HepG2 (cell line): ENCODE data around the gene CEP78. TPM values are rescaled to one million over a fixed set of nuclear protein-coding genes. Genes with fewer than 3 reads are reported as not detected.

ENCODE experiments used
- ATAC-seq: fragments of 200-7000 bp; cut with Tn5 transposase; 3 replicates; pipeline ENCODE4 v1.9.1; 2020; ENCODE audit warnings: mild to moderate bottlenecking, moderate library complexity
- BruUV-seq: library from RNA; stranded (reverse); fragments of 400-500 nt; replicated peaks from 2 replicates; lab custom pipeline; 2021; lab: Mats Ljungman, UMichigan
- CTCF ChIA-PET: fragments of 300-600 bp; formaldehyde crosslinking; extraction: SDS; loops from one replicate; lab custom pipeline; 2021; ENCODE audit warnings: low total read pairs, inconsistent platforms, low intra/inter-chr PET ratio; lab: Yijun Ruan, JAX
- POLR2A ChIA-PET: fragments of 350-600 bp; sonication (Branson Sonifier 250); formaldehyde crosslinking; loops from one replicate; lab custom pipeline; 2020; ENCODE audit warnings: antibody characterized with exemption, inconsistent platforms; lab: Yijun Ruan, JAX
- DNase-seq: peaks from one replicate; pipeline ENCODE4 v3.0.0-alpha.2; 2015; ENCODE audit warnings: low spot score
- FAIRE-seq: peaks from 3 replicates; lab custom pipeline; 2011; peaks lifted over from hg19 to GRCh38; lab: Jason Lieb, UNC
- H2AFZ ChIP-seq: one replicate; pipeline ENCODE4 v1.6.1; 2011; ENCODE audit warnings: low read length, inconsistent platforms
- H3K27ac ChIP-seq: fragments of 300-600 bp; 3 replicates; pipeline ENCODE4 v1.8.0; 2011; ENCODE audit warnings: mixed run types, mild to moderate bottlenecking, mixed read lengths, low read length, inconsistent platforms; ENCODE audit not compliant: insufficient read depth; ENCODE audit errors: extremely low read length
- H3K27me3 ChIP-seq, 2 experiments: fragments of 200-600 bp in 1 of 2; 2 replicates in 1 of 2; 3 replicates in 1 of 2; pipeline versions ENCODE4 v1.6.0 to v1.8.0; 2011; ENCODE audit warnings: low read length in 2 of 2, mild to moderate bottlenecking in 2 of 2, moderate library complexity in 2 of 2, inconsistent platforms in 1 of 2; ENCODE audit not compliant: insufficient read depth in 2 of 2, control insufficient read depth in 1 of 2
- H3K36me3 ChIP-seq, 2 experiments: fragments of 200-600 bp in 1 of 2; replicated peaks in 1 of 2; 2 replicates in 1 of 2; 3 replicates in 1 of 2; pipeline versions ENCODE4 v1.5.1 to v1.8.0; 2011; ENCODE audit warnings: low read length in 2 of 2, inconsistent platforms in 1 of 2; ENCODE audit not compliant: insufficient read depth in 2 of 2, control insufficient read depth in 1 of 2
- H3K4me1 ChIP-seq: 2 replicates; pipeline ENCODE4 v1.5.1; 2012; ENCODE audit warnings: low read length, inconsistent platforms; ENCODE audit not compliant: insufficient read depth
- H3K4me2 ChIP-seq: 2 replicates; pipeline ENCODE4 v1.6.0; 2011; ENCODE audit warnings: low read depth, low read length, inconsistent platforms
- H3K4me3 ChIP-seq, 3 experiments: fragments of 200-600 bp in 1 of 3; sonication (generic), shearing (Covaris generic) in 1 of 3; replicated peaks in 1 of 3; 2 replicates each; pipeline ENCODE4 v1.5.1; 2011 to 2016; ENCODE audit warnings: low read length in 3 of 3, inconsistent platforms in 2 of 3, low read depth in 2 of 3, mild to moderate bottlenecking in 2 of 3, control low read depth in 1 of 3, mixed read lengths in 1 of 3; ENCODE audit not compliant: insufficient read depth in 1 of 3
- H3K79me2 ChIP-seq: one replicate; pipeline ENCODE4 v1.6.1; 2011; ENCODE audit warnings: low read length, inconsistent platforms; ENCODE audit not compliant: insufficient read depth
- H3K9ac ChIP-seq: 2 replicates; pipeline ENCODE4 v1.6.0; 2011; ENCODE audit warnings: mild to moderate bottlenecking, low read depth, low read length, inconsistent platforms; ENCODE audit not compliant: insufficient read depth
- H3K9me3 ChIP-seq: 2 replicates; pipeline ENCODE4 v1.5.1; 2012; ENCODE audit warnings: mild to moderate bottlenecking, low read length
- H4K20me1 ChIP-seq: 2 replicates; pipeline ENCODE4 v1.6.0; 2011; ENCODE audit warnings: inconsistent platforms, mild to moderate bottlenecking, low read length, moderate library complexity; ENCODE audit not compliant: insufficient read depth
- CEBPB ChIP-seq: IDR thresholded peaks from 2 replicates; pipeline ENCODE4 v1.6.1; 2011; ENCODE audit warnings: low read depth, low read length, improper control_type of control experiment, borderline replicate concordance
- CEBPG ChIP-seq: IDR thresholded peaks from 2 replicates; pipeline ENCODE4 v1.6.1; 2016
- GZF1 ChIP-seq: sonication (generic); formaldehyde crosslinking; IDR thresholded peaks from 2 replicates; pipeline ENCODE4 v1.5.1; 2020; ENCODE audit warnings: mild to moderate bottlenecking, missing genetic modification reagents
- RBFOX2 ChIP-seq: fragments of 200-400 bp; formaldehyde crosslinking; IDR thresholded peaks from 2 replicates; pipeline ENCODE4 v1.6.1; 2017; ENCODE audit warnings: low read depth, mild to moderate bottlenecking, low read length
- SSRP1 ChIP-seq: IDR thresholded peaks from 2 replicates; pipeline ENCODE4 v1.6.1; 2016; ENCODE audit warnings: control low read depth
- ZNF749 ChIP-seq: sonication (generic); formaldehyde crosslinking; IDR thresholded peaks from 2 replicates; pipeline ENCODE4 v1.8.0; 2022; ENCODE audit warnings: mild to moderate bottlenecking, missing genetic modification reagents, moderate library complexity, borderline replicate concordance
- WGBS: methylation state at CpG from one replicate; pipeline ENCODE4 v1.1.6; 2017; ENCODE audit warnings: low lambda C conversion rate; 5-methylcytosine and 5-hydroxymethylcytosine counted together
- in situ Hi-C: cut with HindIII; loops from 2 replicates; pipeline ENCODE4 v1.10.0; 2017; ENCODE audit warnings: low pct_unique_long_range_greater_than_20kb; ENCODE audit not compliant: extremely low pct_ligation_motif_present
- intact Hi-C: fragments of 100-400 bp; cut with micrococcal nuclease; formaldehyde crosslinking; loops from one replicate; pipeline ENCODE4 v1.10.0; 2022; ENCODE audit not compliant: unreplicated experiment
- polyA plus RNA-seq, 8 experiments: library from polyadenylated mRNA; depleted of rRNA in 3 of 8; stranded (reverse) in 7 of 8; unstranded in 1 of 8; fragments of >200 nt; fragmentation: Illumina TruSeq in 4 of 8; extraction: Trizol in 4 of 8; gene quantifications; 2 replicates each; pipeline versions ENCODE4 v1.2.1 to v1.2.3, GENCODE V29; 2011 to 2016; ENCODE audit warnings: low read depth in 4 of 8, missing spikeins in 1 of 8, mixed read lengths in 1 of 8; ENCODE audit not compliant: insufficient read depth in 1 of 8
- total RNA-seq, 5 experiments: library from RNA; depleted of rRNA; stranded (reverse); fragments of >200 nt; fragmentation: Illumina TruSeq; extraction: Trizol; gene quantifications; 2 replicates each; pipeline ENCODE4 v1.2.3, GENCODE V29; 2016; ENCODE audit warnings: low read depth in 1 of 5
- TF ChIP-seq, protein P1 (sequence below): sonication (generic); formaldehyde crosslinking; IDR thresholded peaks from 2 replicates; pipeline ENCODE4 v1.8.1; 2022; ENCODE audit warnings: low read depth, mild to moderate bottlenecking, missing genetic modification reagents
- TF ChIP-seq, protein P2 (sequence below): sonication (generic); formaldehyde crosslinking; IDR thresholded peaks from 2 replicates; pipeline ENCODE4 v1.5.0; 2020; ENCODE audit warnings: mild to moderate bottlenecking, missing genetic modification reagents

CEP78 gene
- total and polyA plus RNA-seq, 2 of the 13 experiments (the other 11 are each of a cell fraction or from before 2014, with no cell fraction given), result 5.1 to 30.8 TPM

DNA sequence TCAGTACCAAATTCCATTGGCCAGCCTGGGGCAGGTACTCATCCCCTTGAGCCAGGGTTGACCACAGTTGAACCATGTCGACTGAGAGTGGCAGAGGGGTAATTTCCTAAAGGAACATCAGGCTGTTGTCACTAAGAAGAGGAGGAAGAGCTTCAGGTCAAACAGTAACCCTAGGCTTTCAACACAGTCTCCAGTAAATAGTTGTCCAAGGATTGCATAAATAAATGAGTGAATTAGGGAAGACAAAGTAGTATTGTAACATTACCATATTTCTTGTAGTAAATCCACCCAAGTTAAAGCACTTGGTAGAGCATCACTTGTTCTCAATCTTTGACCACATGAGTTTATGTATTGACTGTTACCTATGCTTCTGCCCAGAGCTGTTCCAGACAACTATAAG is 68.5 kb downstream of the CEP78 start:
- H3K9me3 ChIP-seq, result no peaks in the 10 kb centered on the region
- ChIA-PET CTCF (no interaction called here), POLR2A (interaction anchor here (0.9 to 2.1 kb wide), 5 partner anchors 8 to 18 kb away, joined by 3 to 16 read pairs (median 3); partner anchors contain the start of gene PSAT1)
- H3K9ac ChIP-seq, result no peak overlapping the region
- 62% methylated on average over 1 of the region's 1 CpG for WGBS
- peak; percentile 39 for ATAC-seq
- peak; percentile 25 for DNase-seq
- H3K79me2 ChIP-seq, result peaks cover 33% of the 10 kb centered on the region
- no peak overlapping the region for H3K4me3 ChIP-seq
- in situ Hi-C loops (no loop called here), intact Hi-C loops (no loop called here)
- peaks cover 47% of the 10 kb centered on the region for H3K4me1 ChIP-seq
- H4K20me1 ChIP-seq, result peaks cover 35% of the 10 kb centered on the region
- H3K4me2 ChIP-seq, result no peak overlapping the region
- H3K36me3 ChIP-seq, result peaks cover 37 to 88% of the 10 kb centered on the region in 2 experiments
- BruUV-seq, result no TSS peak
- TF ChIP-seq, protein P1, sequence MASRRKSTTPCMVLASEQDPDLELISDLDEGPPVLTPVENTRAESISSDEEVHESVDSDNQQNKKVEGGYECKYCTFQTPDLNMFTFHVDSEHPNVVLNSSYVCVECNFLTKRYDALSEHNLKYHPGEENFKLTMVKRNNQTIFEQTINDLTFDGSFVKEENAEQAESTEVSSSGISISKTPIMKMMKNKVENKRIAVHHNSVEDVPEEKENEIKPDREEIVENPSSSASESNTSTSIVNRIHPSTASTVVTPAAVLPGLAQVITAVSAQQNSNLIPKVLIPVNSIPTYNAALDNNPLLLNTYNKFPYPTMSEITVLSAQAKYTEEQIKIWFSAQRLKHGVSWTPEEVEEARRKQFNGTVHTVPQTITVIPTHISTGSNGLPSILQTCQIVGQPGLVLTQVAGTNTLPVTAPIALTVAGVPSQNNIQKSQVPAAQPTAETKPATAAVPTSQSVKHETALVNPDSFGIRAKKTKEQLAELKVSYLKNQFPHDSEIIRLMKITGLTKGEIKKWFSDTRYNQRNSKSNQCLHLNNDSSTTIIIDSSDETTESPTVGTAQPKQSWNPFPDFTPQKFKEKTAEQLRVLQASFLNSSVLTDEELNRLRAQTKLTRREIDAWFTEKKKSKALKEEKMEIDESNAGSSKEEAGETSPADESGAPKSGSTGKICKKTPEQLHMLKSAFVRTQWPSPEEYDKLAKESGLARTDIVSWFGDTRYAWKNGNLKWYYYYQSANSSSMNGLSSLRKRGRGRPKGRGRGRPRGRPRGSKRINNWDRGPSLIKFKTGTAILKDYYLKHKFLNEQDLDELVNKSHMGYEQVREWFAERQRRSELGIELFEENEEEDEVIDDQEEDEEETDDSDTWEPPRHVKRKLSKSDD, result no peak
- TF ChIP-seq CEBPB (peak; percentile 69; the same call in 1 of the 2 replicates), RBFOX2 (peak; percentile 35; the same call in 1 of the 2 replicates), SSRP1 (CRISPR knock-in tag) (0 out of 2 replicates have a peak, but pooled peaks have one; percentile 24), GZF1 (peak; percentile 98), CEBPG (peak; percentile 25; the same call in 1 of the 2 replicates), ZNF749 (CRISPR knock-in tag) (no peak)
- TF ChIP-seq, protein P2, sequence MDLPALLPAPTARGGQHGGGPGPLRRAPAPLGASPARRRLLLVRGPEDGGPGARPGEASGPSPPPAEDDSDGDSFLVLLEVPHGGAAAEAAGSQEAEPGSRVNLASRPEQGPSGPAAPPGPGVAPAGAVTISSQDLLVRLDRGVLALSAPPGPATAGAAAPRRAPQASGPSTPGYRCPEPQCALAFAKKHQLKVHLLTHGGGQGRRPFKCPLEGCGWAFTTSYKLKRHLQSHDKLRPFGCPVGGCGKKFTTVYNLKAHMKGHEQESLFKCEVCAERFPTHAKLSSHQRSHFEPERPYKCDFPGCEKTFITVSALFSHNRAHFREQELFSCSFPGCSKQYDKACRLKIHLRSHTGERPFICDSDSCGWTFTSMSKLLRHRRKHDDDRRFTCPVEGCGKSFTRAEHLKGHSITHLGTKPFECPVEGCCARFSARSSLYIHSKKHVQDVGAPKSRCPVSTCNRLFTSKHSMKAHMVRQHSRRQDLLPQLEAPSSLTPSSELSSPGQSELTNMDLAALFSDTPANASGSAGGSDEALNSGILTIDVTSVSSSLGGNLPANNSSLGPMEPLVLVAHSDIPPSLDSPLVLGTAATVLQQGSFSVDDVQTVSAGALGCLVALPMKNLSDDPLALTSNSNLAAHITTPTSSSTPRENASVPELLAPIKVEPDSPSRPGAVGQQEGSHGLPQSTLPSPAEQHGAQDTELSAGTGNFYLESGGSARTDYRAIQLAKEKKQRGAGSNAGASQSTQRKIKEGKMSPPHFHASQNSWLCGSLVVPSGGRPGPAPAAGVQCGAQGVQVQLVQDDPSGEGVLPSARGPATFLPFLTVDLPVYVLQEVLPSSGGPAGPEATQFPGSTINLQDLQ (CRISPR knock-in tag), result no peak
- no peak for FAIRE-seq
- no peaks in the 10 kb centered on the region for H3K27me3 ChIP-seq
- H2AFZ ChIP-seq, result no peak overlapping the region
- H3K27ac ChIP-seq, result no peak overlapping the region
